NOMO-1 treated with DMSO at 0.1 percent for 48 hours (cell line): ENCODE data around the gene ESPNL.
"Not testable (repeated sequence)": the region's sequence is repeated elsewhere in the genome, so short reads cannot be mapped to it uniquely, and the experiment has no call there.

Source experiments
- DNase-seq: peaks from one replicate; lab custom pipeline; 2025; ENCODE audit not compliant: unreplicated experiment; lab: John Stamatoyannopoulos, UW

ESPNL gene

GRCh38 chr2:238114851-238115660 lies 14.9 kb downstream of the ESPNL start:
- DNase-seq: no peak

GRCh38 chr2:238115709-238116108 lies 15.6 kb downstream of the ESPNL start:
- DNase-seq: not testable (repeated sequence)

GRCh38 chr2:238116298-238117198 lies 16.4 kb downstream of the ESPNL start:
- DNase-seq: no peak

- no peak for DNase-seq
Observed at GRCh38 chr2:238117199-238118154, 17.3 kb downstream of the ESPNL start.

DNA sequence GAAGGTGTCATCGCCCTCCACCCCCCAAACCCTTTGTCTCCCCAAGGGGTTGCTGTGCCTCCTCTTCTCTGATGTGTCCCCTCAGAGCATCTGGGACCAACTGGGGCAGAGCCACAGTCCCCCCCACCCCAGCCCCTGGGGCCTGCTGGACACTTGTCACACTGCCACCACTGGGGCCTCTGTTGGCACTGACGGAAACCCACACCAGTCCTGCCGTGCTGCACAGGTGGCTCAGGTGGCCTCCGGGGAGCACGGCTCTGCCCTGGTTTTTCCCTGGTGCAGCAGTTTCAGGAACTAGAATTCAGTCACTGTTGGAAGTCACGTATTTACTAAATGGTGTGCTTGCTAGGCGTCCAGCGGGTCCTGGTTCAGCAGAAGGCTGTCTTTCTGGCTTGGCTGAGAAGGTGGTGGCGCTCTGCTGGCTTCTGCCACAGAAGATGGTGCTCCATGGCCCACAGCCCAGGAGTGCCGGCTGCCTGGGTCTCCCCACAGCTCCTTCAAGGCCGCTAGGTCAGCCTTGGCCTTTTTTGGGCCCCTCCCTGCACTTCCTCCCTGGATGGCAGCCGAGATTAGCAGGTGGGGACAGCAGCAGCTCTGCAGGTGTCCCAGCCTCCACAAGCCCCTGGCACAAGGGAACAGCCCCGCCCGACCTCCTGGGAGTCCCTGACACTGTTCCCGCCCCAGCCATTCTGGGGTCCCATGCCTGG lies 19.8 kb downstream of the ESPNL start:
- DNase-seq: peak; percentile 10

GRCh38 chr2:238120463-238121298 lies 20.5 kb downstream of the ESPNL start:
- DNase-seq: no peak

DNA sequence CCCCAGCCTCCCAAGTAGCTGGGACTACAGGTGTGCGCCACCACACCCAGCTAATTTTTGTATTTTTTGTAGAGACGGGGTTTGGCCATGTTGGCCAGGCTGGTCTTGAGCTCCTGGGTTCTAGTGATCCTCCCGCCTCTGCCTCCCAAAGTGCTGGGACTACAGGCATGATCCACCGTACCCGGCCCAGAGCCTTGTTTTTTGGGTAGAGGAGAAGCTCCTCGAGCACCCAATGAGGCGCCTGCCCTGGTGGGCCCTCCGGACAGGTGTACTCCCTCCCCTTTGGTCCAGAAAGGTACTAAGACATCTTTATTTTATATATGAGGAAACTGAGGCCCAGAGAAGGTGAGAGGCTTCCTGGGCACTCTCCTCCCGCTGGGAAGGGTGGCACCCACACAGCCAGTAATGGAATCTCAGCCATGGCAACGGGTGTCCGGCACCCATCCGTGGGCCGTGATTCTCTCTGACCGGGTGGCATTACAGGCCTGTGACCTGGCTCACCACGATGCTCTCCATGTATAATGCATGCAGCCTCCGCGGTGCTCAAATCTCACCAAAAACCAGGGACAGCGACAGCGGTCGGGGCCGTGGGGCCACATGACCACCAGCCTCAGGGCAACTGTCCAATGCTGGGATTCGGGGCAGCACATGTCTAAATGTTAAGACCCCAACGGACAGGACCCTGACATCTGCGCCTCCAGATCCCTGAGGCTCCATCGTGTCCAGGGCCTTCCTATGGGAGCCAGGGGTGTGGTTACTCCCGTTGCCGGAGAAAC lies 21.6 kb downstream of the ESPNL start:
- no peak for DNase-seq

GRCh38 chr2:238122287-238123217 lies 22.4 kb downstream of the ESPNL start:
- DNase-seq: no peak

DNA sequence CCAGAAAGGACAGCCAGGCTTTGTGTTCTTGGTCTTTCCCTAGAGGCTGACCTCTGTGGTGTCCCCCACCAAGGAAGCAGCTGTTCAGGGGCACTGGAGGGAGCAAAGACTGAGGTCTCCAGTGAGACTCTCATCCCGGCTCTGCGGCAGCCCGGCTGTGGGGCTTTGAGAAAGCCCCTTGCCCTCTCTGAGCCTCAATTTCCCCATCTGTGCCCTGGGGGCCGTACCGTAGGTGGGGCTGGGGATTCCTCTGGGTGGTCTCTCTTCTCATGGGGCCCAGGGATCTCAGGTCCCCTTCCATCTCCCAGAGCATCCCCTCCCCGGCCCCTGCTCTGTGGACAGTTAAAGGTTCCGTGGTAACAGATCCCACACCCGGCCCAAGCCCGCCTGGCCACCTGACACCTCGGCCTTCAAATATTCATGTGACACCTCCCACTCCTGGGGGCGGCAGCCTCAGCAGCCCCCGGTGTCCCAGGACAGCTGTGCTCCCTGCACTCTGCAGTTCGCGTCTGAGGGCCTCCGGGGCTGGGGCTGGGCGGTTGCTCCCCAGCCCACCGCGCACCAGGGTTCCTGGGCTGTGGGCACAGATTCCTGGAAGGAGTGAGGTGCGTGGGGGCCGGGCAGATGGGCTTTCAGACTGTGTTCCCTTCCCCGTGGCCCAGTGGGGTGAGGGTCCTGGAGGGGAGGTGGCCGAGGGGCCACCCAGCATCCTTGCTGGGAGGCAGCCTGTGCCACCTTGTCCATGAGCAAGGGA lies 23.3 kb downstream of the ESPNL start:
- no peak for DNase-seq

GRCh38 chr2:238123991-238124470 lies 23.9 kb downstream of the ESPNL start:
- DNase-seq: no peak

- DNase-seq: no peak
Observed at GRCh38 chr2:238124488-238125126, 24.5 kb downstream of the ESPNL start.

DNA sequence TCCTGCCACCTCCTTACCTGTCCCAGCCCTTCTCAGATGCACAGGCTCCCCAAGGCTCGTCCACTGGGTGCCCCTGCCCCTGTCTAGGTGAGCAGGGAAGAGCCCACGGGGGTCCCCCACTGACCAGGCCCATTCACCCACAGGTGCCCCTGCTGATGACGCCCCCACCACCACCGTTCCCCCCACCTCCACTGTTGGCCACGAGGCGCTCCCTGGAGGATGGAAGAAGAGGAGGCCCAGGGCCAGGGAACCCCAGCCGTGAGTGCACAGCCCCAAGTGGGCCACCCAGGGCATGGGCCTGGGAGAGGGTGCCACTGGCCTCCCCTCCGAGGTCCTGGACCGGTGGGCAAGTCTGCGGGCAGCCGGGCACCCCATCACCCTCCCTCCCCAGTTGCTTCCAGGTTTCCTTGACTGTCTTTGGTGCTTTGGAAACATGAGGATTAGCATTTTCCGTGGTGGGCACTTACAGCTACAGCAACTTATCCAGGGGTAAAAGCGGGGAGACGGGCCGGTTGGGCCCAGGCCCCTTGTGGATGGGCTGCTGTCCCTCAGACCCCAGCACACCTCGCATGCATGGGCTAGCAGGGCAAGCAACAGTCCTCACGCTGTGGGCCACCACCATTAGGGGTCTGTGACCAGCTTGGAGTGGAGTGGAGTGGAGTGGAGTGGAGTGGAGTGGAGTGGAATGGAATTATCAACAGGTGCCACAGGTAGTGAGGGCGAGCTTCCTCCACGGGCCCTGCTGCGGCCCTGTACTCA lies 25.2 kb downstream of the ESPNL start:
- no peak for DNase-seq

GRCh38 chr2:238126338-238126737 lies 26.2 kb downstream of the ESPNL start:
- no peak for DNase-seq

GRCh38 chr2:238126775-238127164 lies 26.6 kb downstream of the ESPNL start:
- no peak for DNase-seq
